Measurements from ENCODE around the gene ROR1.

ROR1 gene

DNA sequence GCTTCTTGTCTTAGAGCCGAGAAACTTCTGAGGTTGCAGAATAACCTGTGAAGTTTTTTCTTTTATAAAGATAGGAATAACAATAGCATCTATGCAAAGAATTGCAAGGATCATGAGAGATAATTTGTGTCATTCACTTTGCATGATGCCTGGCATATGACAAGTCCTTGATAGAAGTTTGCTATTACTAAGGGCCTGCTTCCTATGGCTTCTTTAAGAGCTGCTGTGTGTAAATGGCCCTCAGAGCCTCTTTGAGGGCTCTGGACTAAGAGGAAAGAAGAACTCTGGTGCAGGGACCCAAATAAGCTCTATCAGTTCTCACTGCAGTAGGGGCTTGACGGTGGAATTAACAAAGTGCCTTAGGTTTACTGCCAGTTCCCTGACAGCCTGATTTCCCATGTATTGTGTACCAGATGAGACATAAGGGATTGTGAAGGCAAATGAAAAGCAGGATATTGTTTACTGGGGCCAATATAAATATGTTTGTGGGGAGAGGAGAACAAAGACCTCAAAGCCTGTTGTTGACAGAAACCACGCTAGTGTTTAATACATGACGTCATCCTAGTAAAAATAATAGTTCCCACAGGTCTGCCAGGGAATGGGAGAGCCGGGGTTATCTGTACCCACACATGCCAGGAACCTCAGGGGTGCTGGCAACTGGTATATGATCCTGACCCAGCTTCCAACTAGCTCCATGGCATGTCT is 298.4 kb downstream of the ROR1 start:
- Histone ChIP-seq H3K27me3 (ENCODE audit: control insufficient read depth, insufficient read depth, low read length) (no peaks in the 10 kb centered on the region), H3K9ac (ENCODE audit: low read length) (no peak overlapping the region), H3K27ac (ENCODE audit: low read depth, low read length) (no peak overlapping the region), H3K4me1 (ENCODE audit: control insufficient read depth, insufficient read depth, low read length) (peaks cover 2% of the 10 kb centered on the region), H3K36me3 (ENCODE audit: control insufficient read depth, insufficient read depth, low read length) (no peaks in the 10 kb centered on the region), H3K4me3 (ENCODE audit: low read length) (no peak overlapping the region)

DNA sequence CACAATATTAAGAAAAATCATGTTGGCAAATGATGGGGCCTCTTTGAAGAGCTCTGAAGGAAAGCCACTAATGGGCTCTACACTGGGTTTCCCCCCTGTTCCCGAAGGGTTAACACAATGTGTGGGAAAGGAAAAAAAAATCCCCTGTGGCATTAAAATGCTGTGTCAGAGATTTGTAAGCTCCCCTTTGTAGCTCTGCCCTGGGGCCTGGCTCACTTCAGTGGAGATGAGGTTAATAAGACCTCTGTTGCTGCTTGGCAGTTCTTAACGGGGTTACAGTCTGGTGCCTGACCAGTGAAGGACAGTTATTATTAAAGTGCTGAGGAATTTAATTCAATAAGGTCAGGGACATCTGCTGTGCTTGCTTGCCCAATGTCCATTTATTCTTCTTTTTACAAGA is 299.9 kb downstream of the ROR1 start:
- no peak overlapping the region for H3K27ac ChIP-seq (ENCODE audit: low read depth, low read length)
- H3K4me3 ChIP-seq (ENCODE audit: low read length) = no peak overlapping the region
- H3K36me3 ChIP-seq (ENCODE audit: control insufficient read depth, insufficient read depth, low read length) = no peaks in the 10 kb centered on the region
- no peak overlapping the region for H3K9ac ChIP-seq (ENCODE audit: low read length)
- peaks cover 2% of the 10 kb centered on the region for H3K4me1 ChIP-seq (ENCODE audit: control insufficient read depth, insufficient read depth, low read length)
- H3K27me3 ChIP-seq (ENCODE audit: control insufficient read depth, insufficient read depth, low read length) = no peaks in the 10 kb centered on the region

DNA sequence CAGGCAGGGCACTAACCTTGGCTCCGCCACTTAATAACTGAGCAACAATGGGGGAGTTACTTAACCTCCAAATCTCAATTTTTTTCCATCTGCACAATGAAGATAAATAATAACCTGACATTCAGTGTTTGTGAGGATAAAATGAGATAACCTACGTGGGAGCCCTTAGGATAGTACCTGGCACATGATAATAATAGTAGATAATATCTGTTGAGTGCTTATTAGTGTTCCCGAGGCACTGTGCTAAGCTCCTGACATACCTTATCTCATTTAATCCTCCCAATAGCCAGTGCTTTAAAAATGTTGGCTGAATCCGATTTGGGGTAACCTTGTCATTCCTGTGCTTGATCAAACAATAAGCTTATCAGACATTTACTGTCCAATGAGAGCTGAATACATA is 300.9 kb downstream of the ROR1 start:
- Histone ChIP-seq H3K9ac (ENCODE audit: low read length) (no peak overlapping the region), H3K36me3 (ENCODE audit: control insufficient read depth, insufficient read depth, low read length) (no peaks in the 10 kb centered on the region), H3K27ac (ENCODE audit: low read depth, low read length) (no peak overlapping the region), H3K4me3 (ENCODE audit: low read length) (no peak overlapping the region), H3K4me1 (ENCODE audit: control insufficient read depth, insufficient read depth, low read length) (peaks cover 2% of the 10 kb centered on the region), H3K27me3 (ENCODE audit: control insufficient read depth, insufficient read depth, low read length) (no peaks in the 10 kb centered on the region)

DNA sequence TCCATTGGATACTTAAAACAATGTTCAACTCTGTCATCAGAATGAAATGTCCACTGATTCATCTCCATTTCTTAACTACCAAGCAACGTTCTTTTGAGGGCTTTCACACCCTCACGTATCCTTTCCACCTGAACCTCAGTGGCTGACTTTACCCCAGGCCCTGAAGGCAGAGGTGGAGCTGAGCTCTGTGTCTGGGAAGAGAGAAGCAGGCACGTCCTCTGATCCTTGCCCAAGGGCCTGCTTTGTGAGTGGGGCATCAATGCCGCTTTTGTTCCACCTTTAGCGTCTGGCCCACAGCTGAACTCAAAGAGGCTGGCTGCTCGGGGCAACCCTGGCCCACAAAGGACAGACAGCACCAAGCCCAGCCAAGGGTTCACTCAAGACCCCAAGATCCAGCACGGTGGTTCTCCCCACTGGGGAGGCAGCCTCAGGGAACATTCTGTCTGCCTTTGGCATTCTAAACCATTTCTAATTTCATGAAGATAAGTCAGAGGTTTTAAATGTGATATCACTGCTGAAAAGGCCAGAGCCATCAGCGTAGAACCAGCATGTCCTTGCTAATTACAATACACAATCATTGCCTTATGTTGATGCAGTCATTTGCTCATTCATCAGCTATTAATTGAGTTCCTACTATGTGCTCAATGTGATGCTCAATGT is 303.6 kb downstream of the ROR1 start:
- H3K4me1 ChIP-seq (ENCODE audit: control insufficient read depth, insufficient read depth, low read length) = peaks cover 2% of the 10 kb centered on the region
- no peaks in the 10 kb centered on the region for H3K27me3 ChIP-seq (ENCODE audit: control insufficient read depth, insufficient read depth, low read length)
- H3K9ac ChIP-seq (ENCODE audit: low read length) = no peak overlapping the region
- no peak overlapping the region for H3K27ac ChIP-seq (ENCODE audit: low read depth, low read length)
- H3K36me3 ChIP-seq (ENCODE audit: control insufficient read depth, insufficient read depth, low read length) = no peaks in the 10 kb centered on the region
- H3K4me3 ChIP-seq (ENCODE audit: low read length) = no peak overlapping the region

DNA sequence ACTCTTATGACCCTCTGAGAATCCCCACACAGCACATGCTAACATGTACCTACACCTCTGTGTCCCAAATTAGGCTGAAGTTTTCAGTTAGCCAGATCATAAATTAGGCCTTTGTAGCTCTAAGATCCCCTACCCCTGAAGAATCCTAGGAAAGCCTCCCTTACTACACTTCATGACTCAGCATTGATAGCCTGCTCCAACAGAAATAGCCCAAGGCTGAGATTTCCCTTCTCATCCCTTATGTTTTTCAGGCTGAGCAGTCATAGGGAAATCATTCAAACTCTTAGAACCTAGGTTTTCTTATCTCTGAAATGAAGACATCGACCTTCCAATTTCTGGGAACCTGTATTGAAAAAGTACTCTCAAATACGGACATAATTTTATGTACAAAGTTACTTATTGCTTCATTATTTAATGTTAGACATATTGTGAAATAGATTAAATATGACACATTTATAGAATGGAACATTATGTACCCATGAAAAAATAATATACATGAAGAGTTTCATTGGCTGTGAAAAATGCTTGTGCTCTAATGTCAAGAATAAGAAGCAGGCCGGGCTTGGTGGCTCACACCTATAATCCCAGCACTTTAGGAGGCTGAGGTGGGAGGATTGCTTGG is 307.2 kb downstream of the ROR1 start:
- Histone ChIP-seq H3K4me1 (ENCODE audit: control insufficient read depth, insufficient read depth, low read length) (no peaks in the 10 kb centered on the region), H3K36me3 (ENCODE audit: control insufficient read depth, insufficient read depth, low read length) (no peaks in the 10 kb centered on the region), H3K27me3 (ENCODE audit: control insufficient read depth, insufficient read depth, low read length) (no peaks in the 10 kb centered on the region), H3K27ac (ENCODE audit: low read depth, low read length) (no peak overlapping the region), H3K9ac (ENCODE audit: low read length) (no peak overlapping the region), H3K4me3 (ENCODE audit: low read length) (no peak overlapping the region)

DNA sequence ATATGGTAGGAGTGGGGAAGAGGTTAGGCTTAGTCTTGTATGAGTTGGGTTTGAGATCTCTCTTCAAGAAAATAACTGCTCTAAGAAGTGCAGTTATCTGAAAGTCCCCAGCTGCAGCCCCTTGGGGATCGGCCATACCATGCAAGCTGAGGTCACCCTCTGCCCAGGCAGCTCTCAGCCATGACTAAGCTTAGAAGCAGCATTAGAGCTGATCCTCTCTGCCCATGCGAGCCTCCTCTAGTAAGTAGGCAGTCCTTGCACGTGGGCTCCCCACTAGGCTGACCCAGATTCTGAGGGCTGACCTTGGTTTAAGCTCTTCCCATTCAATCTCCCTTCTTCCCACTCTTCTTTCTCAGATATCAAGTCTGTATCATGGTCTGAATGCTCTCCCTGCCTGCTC is 308.6 kb downstream of the ROR1 start:
- no peaks in the 10 kb centered on the region for H3K27me3 ChIP-seq (ENCODE audit: control insufficient read depth, insufficient read depth, low read length)
- H3K4me3 ChIP-seq (ENCODE audit: low read length) = no peak overlapping the region
- H3K27ac ChIP-seq (ENCODE audit: low read depth, low read length) = no peak overlapping the region
- no peaks in the 10 kb centered on the region for H3K36me3 ChIP-seq (ENCODE audit: control insufficient read depth, insufficient read depth, low read length)
- H3K9ac ChIP-seq (ENCODE audit: low read length) = no peak overlapping the region
- no peaks in the 10 kb centered on the region for H3K4me1 ChIP-seq (ENCODE audit: control insufficient read depth, insufficient read depth, low read length)

DNA sequence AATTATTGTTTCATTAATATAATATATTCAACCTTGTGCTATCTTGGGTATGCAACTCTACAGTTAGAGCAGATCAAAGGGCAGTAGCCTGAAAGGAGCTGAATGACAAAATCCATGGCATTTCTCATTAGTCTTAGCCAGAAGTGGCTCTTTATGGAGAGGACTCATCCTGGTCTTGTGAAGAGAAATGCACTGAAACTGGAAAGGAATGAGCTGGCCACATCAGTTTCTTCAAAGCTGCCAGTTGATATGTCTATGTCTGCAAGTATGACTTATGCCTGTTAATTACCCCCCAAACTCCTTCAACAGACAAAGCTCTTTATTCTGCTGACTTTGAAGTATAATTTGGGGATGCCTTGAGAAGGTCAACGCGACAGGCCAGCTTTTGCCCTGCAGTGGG is 310.6 kb downstream of the ROR1 start:
- H3K36me3 ChIP-seq (ENCODE audit: control insufficient read depth, insufficient read depth, low read length) = no peaks in the 10 kb centered on the region
- H3K27me3 ChIP-seq (ENCODE audit: control insufficient read depth, insufficient read depth, low read length) = no peaks in the 10 kb centered on the region
- no peak overlapping the region for H3K4me3 ChIP-seq (ENCODE audit: low read length)
- no peaks in the 10 kb centered on the region for H3K4me1 ChIP-seq (ENCODE audit: control insufficient read depth, insufficient read depth, low read length)
- H3K27ac ChIP-seq (ENCODE audit: low read depth, low read length) = no peak overlapping the region
- H3K9ac ChIP-seq (ENCODE audit: low read length) = no peak overlapping the region

DNA sequence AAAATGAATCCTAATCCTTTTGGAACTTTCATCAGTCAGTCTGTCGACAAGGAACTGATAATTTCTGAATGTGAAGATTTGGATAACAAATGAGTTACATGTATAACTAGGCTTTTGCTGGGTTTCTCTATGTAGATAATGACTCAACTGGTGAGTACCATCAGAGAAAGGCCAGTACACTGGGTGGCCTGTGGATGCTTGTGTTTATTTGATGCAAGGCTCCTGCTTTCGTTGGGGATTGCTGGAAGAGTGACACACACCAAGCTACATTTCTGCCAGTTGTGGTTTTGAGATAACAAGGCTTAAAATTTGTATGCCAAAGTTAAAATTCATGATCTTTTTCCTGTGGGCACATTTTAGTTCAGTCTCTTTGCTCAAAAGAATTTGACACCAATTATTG is 314.0 kb downstream of the ROR1 start:
- H3K27ac ChIP-seq (ENCODE audit: low read depth, low read length) = no peak overlapping the region
- H3K36me3 ChIP-seq (ENCODE audit: control insufficient read depth, insufficient read depth, low read length) = no peaks in the 10 kb centered on the region
- no peak overlapping the region for H3K4me3 ChIP-seq (ENCODE audit: low read length)
- no peaks in the 10 kb centered on the region for H3K27me3 ChIP-seq (ENCODE audit: control insufficient read depth, insufficient read depth, low read length)
- H3K4me1 ChIP-seq (ENCODE audit: control insufficient read depth, insufficient read depth, low read length) = peaks cover 7% of the 10 kb centered on the region
- no peak overlapping the region for H3K9ac ChIP-seq (ENCODE audit: low read length)

DNA sequence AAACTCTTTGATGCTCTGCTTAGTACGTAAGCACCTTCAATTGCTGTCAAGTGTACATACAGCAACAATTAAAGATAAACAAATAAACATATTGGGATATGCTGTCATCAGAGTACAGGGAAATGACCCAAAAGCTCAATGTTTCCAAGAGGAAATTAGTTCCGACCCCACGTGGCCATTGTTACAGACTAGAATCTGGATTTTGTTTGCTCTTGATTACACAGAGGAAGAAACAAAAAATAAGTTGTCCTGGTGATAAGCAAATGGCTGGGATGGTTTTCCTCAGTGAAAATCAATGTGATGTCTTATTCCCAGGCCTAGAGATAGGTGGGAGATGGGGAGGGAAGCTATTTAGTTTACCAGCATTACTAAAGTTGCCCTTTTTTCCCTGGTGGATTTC is 316.6 kb downstream of the ROR1 start:
- no peak overlapping the region for H3K9ac ChIP-seq (ENCODE audit: low read length)
- no peak overlapping the region for H3K27ac ChIP-seq (ENCODE audit: low read depth, low read length)
- H3K27me3 ChIP-seq (ENCODE audit: control insufficient read depth, insufficient read depth, low read length) = no peaks in the 10 kb centered on the region
- H3K4me3 ChIP-seq (ENCODE audit: low read length) = no peak overlapping the region
- no peaks in the 10 kb centered on the region for H3K36me3 ChIP-seq (ENCODE audit: control insufficient read depth, insufficient read depth, low read length)
- peaks cover 15% of the 10 kb centered on the region for H3K4me1 ChIP-seq (ENCODE audit: control insufficient read depth, insufficient read depth, low read length)

DNA sequence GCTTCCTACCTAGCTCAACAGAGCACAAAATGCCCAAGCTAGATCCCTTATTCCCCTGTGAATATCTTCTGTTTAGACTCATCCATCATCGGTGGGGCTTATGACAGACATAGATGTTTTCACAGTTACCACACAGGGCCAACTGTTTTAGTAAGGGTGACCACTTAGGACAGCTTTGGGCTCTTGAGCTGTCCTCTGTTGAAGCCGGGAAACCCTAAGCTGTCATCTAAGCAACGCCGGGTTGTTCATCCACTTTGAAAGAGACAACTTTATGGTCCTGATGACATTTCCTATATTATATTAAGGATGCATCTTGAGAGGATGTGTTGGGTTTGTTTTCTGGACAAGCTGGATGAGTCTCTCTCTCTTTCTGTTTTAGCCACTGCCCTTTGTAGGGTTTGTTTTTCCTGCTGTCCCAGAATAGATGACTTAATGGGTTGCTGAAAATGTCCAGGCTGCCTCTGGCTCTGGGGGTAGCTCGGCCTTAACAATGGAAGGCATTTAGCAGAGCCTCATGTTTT is 319.1 kb downstream of the ROR1 start:
- Histone ChIP-seq H3K4me3 (ENCODE audit: low read length) (no peak overlapping the region), H3K36me3 (ENCODE audit: control insufficient read depth, insufficient read depth, low read length) (no peaks in the 10 kb centered on the region), H3K9ac (ENCODE audit: low read length) (no peak overlapping the region), H3K4me1 (ENCODE audit: control insufficient read depth, insufficient read depth, low read length) (peaks cover 15% of the 10 kb centered on the region), H3K27me3 (ENCODE audit: control insufficient read depth, insufficient read depth, low read length) (no peaks in the 10 kb centered on the region), H3K27ac (ENCODE audit: low read depth, low read length) (peak overlapping the region; percentile 38)

DNA sequence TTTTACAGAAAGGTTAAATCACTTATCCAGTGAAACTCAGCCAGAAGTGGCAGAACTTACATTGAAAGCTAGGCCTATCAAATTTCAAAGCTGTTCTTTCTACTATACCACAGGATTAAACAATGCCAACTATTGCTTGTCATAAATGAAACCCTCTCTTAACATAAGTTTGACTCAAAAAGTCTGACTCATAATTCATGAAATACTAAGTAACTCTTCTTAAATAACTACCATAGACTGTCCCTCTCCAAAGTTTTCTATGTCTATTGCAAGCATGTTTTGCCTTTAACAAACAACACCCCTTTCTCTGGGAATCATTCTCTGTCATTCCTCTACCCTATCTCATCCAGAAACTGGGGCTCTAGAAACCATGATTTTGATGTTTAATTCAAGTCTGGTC is 320.1 kb downstream of the ROR1 start:
- H3K36me3 ChIP-seq (ENCODE audit: control insufficient read depth, insufficient read depth, low read length) = no peaks in the 10 kb centered on the region
- no peak overlapping the region for H3K9ac ChIP-seq (ENCODE audit: low read length)
- no peaks in the 10 kb centered on the region for H3K27me3 ChIP-seq (ENCODE audit: control insufficient read depth, insufficient read depth, low read length)
- peaks cover 15% of the 10 kb centered on the region for H3K4me1 ChIP-seq (ENCODE audit: control insufficient read depth, insufficient read depth, low read length)
- H3K27ac ChIP-seq (ENCODE audit: low read depth, low read length) = no peak overlapping the region
- no peak overlapping the region for H3K4me3 ChIP-seq (ENCODE audit: low read length)

DNA sequence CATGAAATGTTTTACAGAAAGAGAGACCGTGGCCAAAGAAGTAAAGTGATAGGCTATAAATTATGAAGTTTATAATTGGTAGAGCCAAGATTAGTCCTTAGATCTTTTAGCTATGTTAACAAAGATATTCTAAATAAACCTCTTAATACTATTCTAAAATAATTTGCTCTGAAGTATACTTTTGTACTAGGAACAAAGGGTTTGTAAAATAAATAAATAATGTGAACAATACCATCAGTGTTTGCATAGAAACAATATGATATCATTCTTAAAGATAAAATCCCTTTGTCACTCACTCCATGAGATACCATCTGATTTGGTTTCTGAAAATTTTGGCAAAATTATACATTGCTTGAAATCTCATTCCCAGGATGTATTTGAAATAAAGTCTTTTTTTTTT is 322.0 kb downstream of the ROR1 start:
- no peak overlapping the region for H3K9ac ChIP-seq (ENCODE audit: low read length)
- no peak overlapping the region for H3K4me3 ChIP-seq (ENCODE audit: low read length)
- no peak overlapping the region for H3K27ac ChIP-seq (ENCODE audit: low read depth, low read length)
- no peaks in the 10 kb centered on the region for H3K27me3 ChIP-seq (ENCODE audit: control insufficient read depth, insufficient read depth, low read length)
- peaks cover 15% of the 10 kb centered on the region for H3K4me1 ChIP-seq (ENCODE audit: control insufficient read depth, insufficient read depth, low read length)
- no peaks in the 10 kb centered on the region for H3K36me3 ChIP-seq (ENCODE audit: control insufficient read depth, insufficient read depth, low read length)
